ENCODE measurements around the gene C2.
"Not testable (repeated sequence)": the region's sequence is repeated elsewhere in the genome, so short reads cannot be mapped to it uniquely, and the experiment has no call there.

GRCh38 chr6:31980998-31981397 lies 53.5 kb downstream of the C2 start:
- TF ChIP-seq POLR2AphosphoS5 (IDR thresholded peaks at IDR 0.05; ENCODE audit: low read depth, low read length); POLR2A (IDR thresholded peaks at IDR 0.05; ENCODE audit: low read depth, low read length); TAF1 (IDR thresholded peaks at IDR 0.05; ENCODE audit: borderline replicate concordance, low read depth, low read length): not testable (repeated sequence)

Data from GM12892 (cell line).